Neural progenitor cell (in vitro differentiated cells): ENCODE measurements around the gene LYRM4. TPM values are rescaled to one million over a fixed set of nuclear protein-coding genes. Genes with fewer than 3 reads are reported as not detected.

ENCODE experiments used
- DNase-seq: peaks from one replicate; pipeline ENCODE4 v3.0.0-alpha.2; 2016; ENCODE audit warnings: low spot score
- H2AFZ ChIP-seq: fragments of 200-600 bp; sonication (generic); replicated peaks from 2 replicates; pipeline ENCODE4 v1.6.1; 2016; ENCODE audit warnings: antibody characterized with exemption
- H3F3A ChIP-seq: fragments of 200-600 bp; sonication (generic); 2 replicates; pipeline ENCODE4 v1.6.1; 2016; ENCODE audit warnings: antibody characterized with exemption, low read depth
- H3K27ac ChIP-seq: fragments of 200-600 bp; sonication (generic); 2 replicates; pipeline ENCODE4 v1.5.1; 2016; ENCODE audit warnings: mild to moderate bottlenecking
- H3K27me3 ChIP-seq: fragments of 200-600 bp; sonication (generic); 2 replicates; pipeline ENCODE4 v1.6.1; 2016; ENCODE audit warnings: mild to moderate bottlenecking, moderate library complexity
- H3K36me3 ChIP-seq: fragments of 200-600 bp; sonication (generic); 2 replicates; pipeline ENCODE4 v1.5.1; 2016
- H3K4me1 ChIP-seq: fragments of 200-600 bp; sonication (generic); 2 replicates; pipeline ENCODE4 v1.6.1; 2016; ENCODE audit warnings: mixed run types
- H3K4me2 ChIP-seq: fragments of 200-600 bp; sonication (generic); 2 replicates; pipeline ENCODE4 v1.6.1; 2016
- H3K4me3 ChIP-seq: fragments of 200-600 bp; sonication (generic); 2 replicates; pipeline ENCODE4 v1.5.1; 2016
- H3K79me2 ChIP-seq: fragments of 200-600 bp; sonication (generic); 2 replicates; pipeline ENCODE4 v1.6.1; 2016; ENCODE audit warnings: low read depth
- H3K9ac ChIP-seq: fragments of 200-600 bp; sonication (generic); 2 replicates; pipeline ENCODE4 v1.6.1; 2016
- H3K9me3 ChIP-seq: fragments of 200-600 bp; sonication (generic); 2 replicates; pipeline ENCODE4 v1.5.1; 2016; ENCODE audit warnings: low read depth
- H4K20me1 ChIP-seq: fragments of 200-600 bp; sonication (generic); 2 replicates; pipeline ENCODE4 v1.6.1; 2016; ENCODE audit warnings: low read depth
- H3K27ac Mint-ChIP-seq: 3 replicates; pipeline ENCODE4 v1.8.0; 2021; ENCODE audit warnings: mixed read lengths
- H3K27me3 Mint-ChIP-seq: 2 replicates; pipeline ENCODE4 v1.8.0; 2022; ENCODE audit warnings: low read depth, mild to moderate bottlenecking, inconsistent platforms, moderate library complexity, mixed read lengths; ENCODE audit not compliant: insufficient read depth
- H3K36me3 Mint-ChIP-seq: 3 replicates; pipeline ENCODE4 v1.8.0; 2021; ENCODE audit warnings: mixed read lengths
- H3K4me1 Mint-ChIP-seq: 3 replicates; pipeline ENCODE4 v1.8.0; 2021; ENCODE audit warnings: mixed read lengths
- H3K4me3 Mint-ChIP-seq: 3 replicates; pipeline ENCODE4 v1.8.0; 2021; ENCODE audit warnings: mild to moderate bottlenecking, moderate library complexity, mixed read lengths
- H3K9me3 Mint-ChIP-seq: 3 replicates; pipeline ENCODE4 v1.8.0; 2020; ENCODE audit warnings: mixed read lengths
- EZH2 ChIP-seq: fragments of 200-600 bp; sonication (generic); IDR thresholded peaks from 2 replicates; pipeline ENCODE4 v1.6.1; 2017; ENCODE audit warnings: antibody characterized with exemption, mild to moderate bottlenecking, moderate library complexity
- EZH2phosphoT487 ChIP-seq: fragments of 200-600 bp; sonication (generic); IDR thresholded peaks from 2 replicates; pipeline ENCODE4 v1.6.1; 2017; ENCODE audit warnings: antibody characterized with exemption
- total RNA-seq: library from RNA; depleted of rRNA; stranded (reverse); fragments of >200 nt; gene quantifications from 2 replicates; pipeline ENCODE4 v1.2.3, GENCODE V29; 2015; ENCODE audit warnings: low replicate concordance
- TF ChIP-seq, protein P1 (sequence below): fragments of 200-600 bp; sonication (generic); IDR thresholded peaks from 2 replicates; pipeline ENCODE4 v1.5.1; 2017; ENCODE audit warnings: antibody characterized with exemption, mild to moderate bottlenecking

Gene LYRM4
- total RNA-seq, 1 donor from 2014 or later = 23.9 TPM

DNA sequence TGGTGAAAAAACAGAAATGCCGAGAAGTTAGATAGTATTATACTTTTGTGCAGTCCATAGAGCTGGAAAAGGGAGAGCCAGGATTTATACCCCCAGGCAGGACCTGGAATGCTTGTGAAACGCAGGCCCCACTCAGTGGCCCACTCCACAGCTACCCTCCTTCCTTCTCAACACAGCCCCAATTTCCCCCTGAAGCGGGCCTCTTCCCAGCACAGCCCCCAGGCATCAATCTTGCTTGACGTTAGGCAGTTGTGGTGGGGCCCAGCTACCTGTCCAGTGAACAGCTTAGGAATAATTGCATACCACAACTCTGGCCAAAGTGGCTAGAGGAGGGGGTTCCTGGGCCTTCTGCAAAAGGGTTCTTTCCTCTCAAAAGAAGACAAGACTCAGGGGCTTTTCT, 114.4 kb downstream of the LYRM4 start:
- peaks cover 2% of the 10 kb centered on the region for H3K27me3 Mint-ChIP-seq
- H3K27ac Mint-ChIP-seq = no peak overlapping the region

DNA sequence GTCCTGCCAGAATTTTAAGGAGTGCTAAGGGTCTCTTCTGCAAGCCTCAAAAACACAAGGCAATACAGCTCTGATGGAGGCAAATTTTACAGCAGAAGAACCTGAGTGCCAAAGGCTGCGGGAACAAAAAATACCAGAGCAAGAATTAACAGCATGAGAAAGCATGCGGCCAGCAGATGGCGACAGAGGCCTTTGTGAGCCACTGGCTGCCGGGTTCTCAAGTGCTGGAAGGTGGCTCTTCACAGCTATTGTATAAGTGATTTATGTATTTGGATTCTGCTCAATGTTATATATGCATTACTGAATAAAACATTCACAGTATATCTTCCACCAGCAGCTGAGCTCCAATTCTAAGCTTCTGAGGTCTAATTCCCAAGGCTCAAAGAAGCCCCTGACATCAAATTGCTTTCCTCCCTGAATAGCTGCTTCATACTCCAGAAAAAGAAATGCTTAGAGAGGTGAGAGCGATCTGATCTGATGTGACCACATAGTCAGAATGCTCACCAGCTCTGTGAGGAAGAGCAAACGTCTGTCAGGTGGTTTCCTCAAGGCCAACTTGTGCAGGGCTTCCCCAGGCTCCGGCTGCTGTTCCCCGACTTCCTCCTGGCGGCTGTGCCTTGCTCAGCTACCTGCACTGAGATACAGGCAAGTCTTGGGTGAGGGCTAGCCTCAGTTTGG, 117.0 kb downstream of the LYRM4 start:
- Histone ChIP-seq H4K20me1 (peaks cover 6% of the 10 kb centered on the region), H2AFZ (no peak overlapping the region), H3K9ac (no peak overlapping the region), H3K27ac (no peak overlapping the region), H3K36me3 (no peaks in the 10 kb centered on the region), H3K4me1 (peaks cover 6% of the 10 kb centered on the region), H3K4me2 (no peak overlapping the region), H3K9me3 (no peaks in the 10 kb centered on the region), H3K79me2 (no peaks in the 10 kb centered on the region), H3K27me3 (no peaks in the 10 kb centered on the region), H3K4me3 (no peak overlapping the region), H3F3A (peaks cover 4% of the 10 kb centered on the region)
- Mint-ChIP-seq H3K27me3 (peaks cover 2% of the 10 kb centered on the region), H3K9me3 (no peaks in the 10 kb centered on the region), H3K36me3 (no peaks in the 10 kb centered on the region), H3K4me3 (no peak overlapping the region), H3K27ac (no peak overlapping the region), H3K4me1 (peaks cover 21% of the 10 kb centered on the region)
- TF ChIP-seq, protein P1, sequence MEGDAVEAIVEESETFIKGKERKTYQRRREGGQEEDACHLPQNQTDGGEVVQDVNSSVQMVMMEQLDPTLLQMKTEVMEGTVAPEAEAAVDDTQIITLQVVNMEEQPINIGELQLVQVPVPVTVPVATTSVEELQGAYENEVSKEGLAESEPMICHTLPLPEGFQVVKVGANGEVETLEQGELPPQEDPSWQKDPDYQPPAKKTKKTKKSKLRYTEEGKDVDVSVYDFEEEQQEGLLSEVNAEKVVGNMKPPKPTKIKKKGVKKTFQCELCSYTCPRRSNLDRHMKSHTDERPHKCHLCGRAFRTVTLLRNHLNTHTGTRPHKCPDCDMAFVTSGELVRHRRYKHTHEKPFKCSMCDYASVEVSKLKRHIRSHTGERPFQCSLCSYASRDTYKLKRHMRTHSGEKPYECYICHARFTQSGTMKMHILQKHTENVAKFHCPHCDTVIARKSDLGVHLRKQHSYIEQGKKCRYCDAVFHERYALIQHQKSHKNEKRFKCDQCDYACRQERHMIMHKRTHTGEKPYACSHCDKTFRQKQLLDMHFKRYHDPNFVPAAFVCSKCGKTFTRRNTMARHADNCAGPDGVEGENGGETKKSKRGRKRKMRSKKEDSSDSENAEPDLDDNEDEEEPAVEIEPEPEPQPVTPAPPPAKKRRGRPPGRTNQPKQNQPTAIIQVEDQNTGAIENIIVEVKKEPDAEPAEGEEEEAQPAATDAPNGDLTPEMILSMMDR = peak; percentile 95
- no peak for TF ChIP-seq EZH2
- peak; percentile 89 for DNase-seq

More for the DNA sequence above, 114.4 kb downstream of the LYRM4 start:
- Mint-ChIP-seq H3K9me3 (no peaks in the 10 kb centered on the region), H3K4me3 (no peak overlapping the region), H3K4me1 (peaks cover 16% of the 10 kb centered on the region), H3K36me3 (no peaks in the 10 kb centered on the region)
- no peak overlapping the region for H2AFZ ChIP-seq
- no peak overlapping the region for H3K4me3 ChIP-seq
- H3K9ac ChIP-seq = no peak overlapping the region
- H3K27ac ChIP-seq = no peak overlapping the region
- H4K20me1 ChIP-seq = no peaks in the 10 kb centered on the region
- no peak for TF ChIP-seq EZH2phosphoT487
- no peak for TF ChIP-seq EZH2
- TF ChIP-seq, protein P1 = no peak
- no peaks in the 10 kb centered on the region for H3K9me3 ChIP-seq
- H3K36me3 ChIP-seq = no peaks in the 10 kb centered on the region
- no peaks in the 10 kb centered on the region for H3K27me3 ChIP-seq
- H3K4me2 ChIP-seq = no peak overlapping the region
- no peak for DNase-seq
- no peaks in the 10 kb centered on the region for H3K4me1 ChIP-seq
- H3F3A ChIP-seq = peaks cover 4% of the 10 kb centered on the region
- H3K79me2 ChIP-seq = no peaks in the 10 kb centered on the region

DNA sequence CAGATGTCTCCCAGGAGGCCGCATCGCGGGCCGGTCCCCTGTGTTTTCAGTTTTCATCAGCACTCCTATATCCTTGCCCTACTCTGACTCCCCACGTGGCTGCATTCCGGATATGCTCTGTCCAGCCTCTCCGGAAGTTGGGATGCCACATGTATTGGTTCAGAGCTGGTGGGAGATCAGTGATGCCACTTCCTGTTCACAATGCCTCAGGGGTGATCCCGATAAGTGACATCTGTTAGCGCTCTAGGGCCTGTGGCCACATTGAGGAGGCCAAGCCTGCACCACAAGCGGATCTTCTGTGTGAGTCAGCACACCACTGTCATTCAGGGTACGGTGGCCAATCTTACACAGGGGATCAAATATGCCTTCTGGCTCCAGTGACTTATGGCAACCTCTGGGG, 117.8 kb downstream of the LYRM4 start:
- no peaks in the 10 kb centered on the region for H3K27me3 ChIP-seq
- Mint-ChIP-seq H3K27ac (no peak overlapping the region), H3K36me3 (no peaks in the 10 kb centered on the region), H3K4me3 (no peak overlapping the region), H3K27me3 (peaks cover 2% of the 10 kb centered on the region), H3K9me3 (no peaks in the 10 kb centered on the region), H3K4me1 (peaks cover 24% of the 10 kb centered on the region)
- H3F3A ChIP-seq = peaks cover 4% of the 10 kb centered on the region
- no peaks in the 10 kb centered on the region for H3K79me2 ChIP-seq
- TF ChIP-seq EZH2 (no peak), EZH2phosphoT487 (no peak)
- TF ChIP-seq, protein P1 = no peak
- no peak overlapping the region for H2AFZ ChIP-seq
- no peak for DNase-seq
- H3K9ac ChIP-seq = no peak overlapping the region
- H3K36me3 ChIP-seq = no peaks in the 10 kb centered on the region
- H3K9me3 ChIP-seq = no peaks in the 10 kb centered on the region
- peaks cover 8% of the 10 kb centered on the region for H4K20me1 ChIP-seq
- H3K4me3 ChIP-seq = no peak overlapping the region
- H3K4me1 ChIP-seq = peaks cover 9% of the 10 kb centered on the region
- no peak overlapping the region for H3K27ac ChIP-seq
- H3K4me2 ChIP-seq = no peak overlapping the region
